GM12891 (cell line): ENCODE data around the gene IL1RAPL2.

Source experiments
- PAX5 ChIP-seq: IDR thresholded peaks from 2 replicates; pipeline ENCODE4 v1.6.1; 2011; ENCODE audit warnings: low read length, moderate library complexity, mild to moderate bottlenecking; ENCODE audit not compliant: insufficient read depth, severe bottlenecking
- POLR2A ChIP-seq: IDR thresholded peaks from 2 replicates; pipeline ENCODE4 v1.6.1; 2011; ENCODE audit warnings: low read depth, low read length, control low read depth
- POLR2AphosphoS5 ChIP-seq: IDR thresholded peaks from 2 replicates; pipeline ENCODE4 v1.6.1; 2011; ENCODE audit warnings: low read depth, low read length, control low read depth
- SPI1 ChIP-seq: IDR thresholded peaks from 2 replicates; pipeline ENCODE4 v1.6.1; 2011; ENCODE audit warnings: low read depth, low read length, control low read depth

- TF ChIP-seq POLR2AphosphoS5 (no peak), SPI1 (no peak), POLR2A (no peak), PAX5 (no peak)
These were observed 1.7 kb upstream of the IL1RAPL2 start for GRCh38 chrX:104564335-104564734.
